HG03103 (cell line): ENCODE data around the gene FABP7.

ENCODE experiments used
- ATAC-seq: cut with Tn5 transposase; IDR thresholded peaks from one replicate; pipeline ENCODE4 v1.9.1; 2021; ENCODE audit warnings: low read depth; ENCODE audit not compliant: unreplicated experiment

The FABP7 gene

DNA sequence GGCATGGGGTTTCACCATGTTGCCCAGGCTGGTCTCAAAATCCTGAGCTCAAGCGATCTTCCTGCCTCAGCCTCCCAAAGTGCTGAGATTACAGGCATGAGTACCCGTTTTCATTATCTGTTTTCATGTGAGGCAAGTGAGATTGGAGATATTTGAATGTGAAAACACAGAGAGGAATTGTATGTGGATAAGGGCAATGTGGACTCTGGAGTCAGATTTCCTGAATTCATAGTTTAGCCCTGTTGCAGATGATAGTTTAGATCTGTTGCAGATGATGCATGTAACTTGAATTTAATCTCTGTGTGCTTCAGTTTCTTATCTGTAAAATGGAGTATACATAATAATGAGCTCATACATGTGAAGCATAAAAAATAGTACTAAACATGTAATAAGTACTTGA, 13.2 kb downstream of the FABP7 start:
- ATAC-seq = no peak

DNA sequence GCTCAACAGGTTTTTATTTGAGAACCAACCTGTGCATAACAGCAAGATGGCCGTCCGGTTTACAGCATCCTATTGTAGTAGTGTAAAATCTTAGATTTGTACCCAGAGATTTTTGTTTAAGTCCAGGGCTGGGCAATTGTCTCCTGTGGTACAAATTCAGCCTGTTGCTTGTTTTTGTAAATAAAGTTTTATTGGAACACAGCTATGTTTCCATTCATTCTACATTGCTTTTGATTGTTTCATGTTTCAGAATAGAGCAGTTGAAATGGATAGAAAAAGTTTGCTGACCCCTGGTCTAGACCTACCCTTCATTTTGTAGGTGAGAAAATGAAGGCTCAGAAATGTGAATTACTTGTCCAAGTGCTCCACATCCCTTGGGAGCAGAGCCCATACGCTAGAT, 18.0 kb downstream of the FABP7 start:
- ATAC-seq = no peak

DNA sequence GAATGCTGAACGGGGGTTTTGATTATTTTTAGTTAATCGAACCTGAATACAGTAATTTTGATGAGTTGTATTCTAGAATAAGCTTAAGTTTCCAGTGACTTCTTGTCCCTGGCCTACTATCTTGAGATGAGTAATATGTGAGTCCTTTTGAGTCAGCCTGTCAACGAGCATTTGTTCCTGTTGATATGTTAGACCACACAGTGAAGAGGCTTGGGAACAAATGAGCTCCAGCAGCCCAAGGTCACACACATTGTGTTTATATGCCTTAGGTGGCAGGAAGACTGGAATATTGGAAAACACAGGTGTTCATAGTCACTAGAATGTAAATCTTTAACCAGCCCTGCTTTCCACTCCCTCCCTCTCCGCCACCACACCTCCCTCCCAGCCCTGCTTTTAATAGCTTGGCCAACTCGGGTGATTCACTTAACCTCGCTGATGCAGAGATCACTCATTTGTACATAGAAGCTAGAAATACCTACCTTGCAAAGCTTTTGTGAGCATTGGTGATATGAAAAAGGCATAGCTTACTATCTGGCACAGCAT, 18.7 kb downstream of the FABP7 start:
- peak; percentile 78 for ATAC-seq

DNA sequence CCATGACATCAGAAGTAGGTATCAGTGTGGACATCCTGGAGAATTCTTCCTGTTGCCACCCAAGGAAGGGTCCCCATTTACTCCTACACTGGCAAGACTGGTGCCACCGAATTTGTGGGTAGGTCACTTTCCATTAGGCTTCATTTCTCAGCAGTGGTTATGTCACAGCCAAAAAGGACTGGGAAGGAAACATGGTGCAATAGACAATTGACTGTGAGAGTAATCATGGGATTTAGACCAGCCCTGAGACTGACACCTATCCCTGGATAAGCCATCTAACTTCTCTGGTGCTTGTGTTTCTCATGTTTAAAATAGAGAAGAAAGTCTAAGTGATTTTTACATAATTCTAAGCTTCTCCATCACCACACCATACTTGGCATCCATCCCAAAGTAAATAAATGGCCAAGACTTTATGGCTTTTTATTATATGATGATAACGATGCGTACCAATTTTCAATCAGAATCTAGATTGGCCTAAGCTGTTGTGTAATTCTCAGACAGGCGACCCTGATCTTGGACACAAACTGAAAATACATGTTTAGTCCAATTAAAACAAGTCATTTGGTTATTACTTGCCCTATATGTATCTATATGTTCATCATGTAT, 19.7 kb downstream of the FABP7 start:
- no peak for ATAC-seq

DNA sequence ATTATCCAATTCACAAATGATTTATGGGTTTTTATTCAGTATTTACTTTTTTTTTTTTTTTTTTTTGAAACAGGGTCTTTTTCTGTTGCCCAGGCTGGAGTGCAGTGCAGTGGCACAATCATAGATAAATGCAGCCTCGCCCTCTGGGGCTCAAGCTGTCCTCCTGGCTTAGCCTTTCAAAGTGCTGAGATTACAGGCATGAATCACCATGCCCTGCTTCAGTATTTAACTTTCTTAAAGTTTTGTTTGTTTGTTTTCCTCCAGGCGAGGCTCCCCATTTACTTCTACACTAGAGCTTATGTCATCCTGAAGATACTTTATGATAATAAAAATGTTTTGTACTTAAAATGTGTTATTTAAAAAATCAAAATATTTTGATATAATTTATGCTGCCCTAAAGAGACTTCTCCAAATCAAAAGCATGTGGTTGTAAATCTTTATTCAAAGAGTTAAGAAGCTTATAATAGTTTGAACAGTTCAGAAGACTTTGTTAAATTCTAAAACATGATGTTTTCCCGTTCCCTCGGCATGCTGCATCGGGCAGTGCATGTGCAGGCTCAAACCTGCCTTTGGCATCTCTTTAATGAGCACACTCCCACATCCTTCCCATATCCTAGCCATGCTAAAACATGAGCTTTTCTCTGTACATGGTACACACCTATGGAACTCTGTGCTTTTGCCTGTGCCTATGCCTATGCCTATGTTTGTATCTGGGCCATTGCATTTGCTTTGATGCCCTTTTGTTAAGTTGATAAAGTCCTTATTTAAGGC, 20.6 kb downstream of the FABP7 start:
- ATAC-seq = no peak

DNA sequence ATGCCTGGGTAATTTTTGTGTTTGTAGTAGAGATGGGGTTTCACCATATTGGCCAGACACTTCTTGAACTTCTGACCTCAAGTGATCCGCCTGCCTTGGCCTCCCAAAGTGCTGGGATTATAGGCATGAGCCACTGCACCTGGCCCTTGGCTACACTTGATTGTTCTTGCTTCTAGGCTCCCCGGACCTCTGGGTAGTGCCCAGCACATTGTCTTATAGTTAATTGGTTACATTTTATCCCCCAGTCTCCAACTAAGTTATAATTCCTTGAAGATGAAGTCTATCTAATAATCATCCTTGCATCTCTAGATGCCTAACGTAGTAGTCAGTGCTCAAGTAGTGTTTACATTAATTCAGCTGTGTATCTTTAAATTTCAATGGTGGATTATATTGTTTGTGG, 21.4 kb downstream of the FABP7 start:
- ATAC-seq = no peak

DNA sequence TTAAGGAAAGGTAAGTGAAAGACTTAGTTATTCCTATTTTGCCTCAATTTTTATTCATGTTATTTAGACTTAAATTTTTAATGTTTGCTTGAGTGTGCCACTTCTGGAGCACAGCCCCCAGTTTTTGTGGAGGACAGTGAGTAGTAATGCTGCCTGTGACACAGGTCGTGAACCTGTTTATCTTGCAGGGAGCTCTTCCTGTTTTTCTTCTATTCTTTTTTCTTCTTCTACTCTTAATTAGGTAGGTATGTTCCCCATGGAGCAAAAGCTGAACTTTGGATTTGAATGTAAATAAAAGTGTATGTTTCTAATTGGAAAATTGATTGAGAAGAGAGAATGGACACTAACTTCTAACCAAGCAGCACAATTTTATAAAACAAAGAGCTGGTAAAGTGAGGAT, 21.9 kb downstream of the FABP7 start:
- ATAC-seq = no peak

DNA sequence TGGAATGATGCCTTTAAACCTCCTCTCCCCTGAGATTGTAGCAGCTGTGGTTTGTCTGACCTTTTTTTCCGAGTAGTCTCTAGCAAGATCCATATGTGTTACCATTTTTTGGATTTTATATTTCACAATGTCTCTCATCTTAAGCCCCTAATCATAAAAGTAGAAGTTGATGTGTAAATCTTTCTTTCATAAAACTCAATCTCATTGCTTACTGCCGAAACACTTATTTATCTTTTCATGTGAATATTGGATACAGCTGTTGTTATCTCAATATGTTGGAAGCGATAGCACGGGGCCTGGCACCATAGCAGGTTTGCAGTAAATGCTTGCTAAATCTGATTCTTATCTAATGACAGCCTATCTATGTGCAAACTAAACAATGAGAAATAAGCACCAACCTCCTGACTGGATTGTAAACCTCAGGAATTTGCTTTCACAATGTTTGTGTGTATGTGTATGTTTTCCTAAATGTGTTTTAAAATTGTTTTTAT, 23.7 kb downstream of the FABP7 start:
- ATAC-seq = no peak

DNA sequence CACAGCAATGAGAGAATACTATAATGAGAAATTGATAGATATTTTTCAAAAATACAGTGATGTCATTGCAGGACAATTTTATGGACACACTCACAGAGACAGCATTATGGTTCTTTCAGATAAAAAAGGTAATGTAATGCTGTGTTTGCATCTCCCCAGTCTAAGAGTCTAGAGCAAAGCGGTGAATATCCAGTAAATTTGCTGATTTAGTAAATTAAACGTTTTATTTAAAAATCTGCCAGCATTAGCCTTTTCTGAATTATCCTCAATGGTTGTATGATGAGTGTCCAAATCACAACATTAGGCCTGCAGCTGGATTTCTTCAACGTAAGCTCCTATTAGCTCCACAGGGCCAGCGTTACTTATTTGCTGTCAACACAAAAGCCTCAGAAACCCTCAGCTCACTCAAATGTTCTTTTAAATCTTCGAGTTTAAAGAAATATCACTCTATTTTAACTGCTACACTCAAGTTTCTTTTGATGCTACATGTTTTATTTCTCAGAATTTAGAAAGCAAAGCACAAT, 25.5 kb downstream of the FABP7 start:
- ATAC-seq = no peak

DNA sequence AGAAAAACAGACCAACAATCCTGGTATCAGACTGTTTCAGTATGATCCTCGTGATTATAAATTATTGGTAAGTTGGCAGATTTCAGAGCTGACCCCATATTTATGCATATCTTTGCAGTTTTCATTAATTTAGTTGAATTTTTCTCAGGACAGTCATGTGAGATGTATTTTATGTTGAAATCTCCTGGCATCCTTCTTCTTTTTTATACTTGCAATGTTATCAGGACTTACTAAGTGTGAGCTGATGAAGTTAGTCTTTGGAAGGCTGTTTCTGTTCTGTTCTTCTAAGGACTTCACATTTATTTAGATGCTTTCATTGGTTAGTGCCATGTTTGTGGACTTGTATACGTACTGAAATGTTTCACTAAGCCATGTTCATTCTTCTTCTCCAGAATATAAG, 26.8 kb downstream of the FABP7 start:
- ATAC-seq = no peak

DNA sequence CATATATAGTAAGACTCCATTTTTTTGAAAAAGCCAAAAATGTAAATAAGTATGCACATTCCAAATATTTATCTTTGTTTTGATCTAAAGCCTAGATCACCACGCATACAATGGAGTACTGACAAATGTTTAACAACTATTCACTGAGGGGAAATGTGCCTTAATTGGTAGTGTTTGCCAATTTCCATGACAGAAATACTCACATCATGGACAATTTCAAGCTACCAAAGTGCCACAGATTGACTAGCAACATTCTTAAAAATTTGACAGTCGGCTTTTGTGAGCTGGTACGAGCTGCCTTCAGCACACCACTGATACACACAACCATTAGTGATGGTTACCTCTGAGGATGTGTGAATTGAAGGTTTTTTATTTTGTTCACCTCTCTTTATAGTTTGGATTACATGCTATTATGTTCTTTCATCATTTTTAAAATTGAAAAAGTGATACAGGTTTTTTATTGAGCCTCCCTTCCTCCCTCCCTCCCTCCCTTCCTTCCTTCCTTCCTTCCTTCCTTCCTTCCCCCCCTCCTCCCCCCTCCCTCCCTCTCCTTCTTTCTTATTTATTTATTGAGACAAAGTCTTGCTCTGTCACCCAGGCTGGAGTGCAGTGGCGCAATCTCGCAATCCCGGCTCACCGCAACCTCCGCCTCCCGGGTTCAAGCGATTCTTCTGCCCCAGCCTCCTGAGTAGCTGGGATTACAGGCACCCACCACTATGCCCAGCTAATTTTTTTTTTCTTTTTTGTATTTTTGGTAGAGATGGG, 28.8 kb downstream of the FABP7 start:
- no peak for ATAC-seq

DNA sequence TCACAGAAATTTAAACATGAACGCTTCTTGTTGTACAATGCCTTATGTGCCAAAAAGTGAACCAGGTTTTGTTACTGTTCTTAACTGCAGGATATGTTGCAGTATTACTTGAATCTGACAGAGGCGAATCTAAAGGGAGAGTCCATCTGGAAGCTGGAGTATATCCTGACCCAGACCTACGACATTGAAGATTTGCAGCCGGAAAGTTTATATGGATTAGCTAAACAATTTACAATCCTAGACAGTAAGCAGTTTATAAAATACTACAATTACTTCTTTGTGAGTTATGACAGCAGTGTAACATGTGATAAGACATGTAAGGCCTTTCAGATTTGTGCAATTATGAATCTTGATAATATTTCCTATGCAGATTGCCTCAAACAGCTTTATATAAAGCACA, 29.5 kb downstream of the FABP7 start:
- no peak for ATAC-seq

DNA sequence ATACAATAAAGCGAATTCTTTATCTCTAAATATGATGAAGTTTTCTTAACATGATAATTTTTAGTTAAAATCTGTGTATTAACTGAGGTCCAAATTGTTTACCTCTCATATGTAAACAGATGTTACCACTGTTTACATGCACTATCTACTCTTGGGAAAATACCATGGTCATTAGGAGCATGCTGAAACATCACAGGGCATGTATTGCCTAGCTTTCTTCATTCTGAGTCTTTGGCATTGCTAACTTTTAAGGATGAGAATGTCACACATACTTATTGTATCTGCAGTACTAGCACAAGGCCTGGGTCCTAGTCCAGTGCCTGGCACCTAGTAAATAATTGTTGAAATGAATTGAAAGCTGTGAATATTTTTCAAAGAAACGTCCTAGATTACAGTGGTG, 30.2 kb downstream of the FABP7 start:
- no peak for ATAC-seq

DNA sequence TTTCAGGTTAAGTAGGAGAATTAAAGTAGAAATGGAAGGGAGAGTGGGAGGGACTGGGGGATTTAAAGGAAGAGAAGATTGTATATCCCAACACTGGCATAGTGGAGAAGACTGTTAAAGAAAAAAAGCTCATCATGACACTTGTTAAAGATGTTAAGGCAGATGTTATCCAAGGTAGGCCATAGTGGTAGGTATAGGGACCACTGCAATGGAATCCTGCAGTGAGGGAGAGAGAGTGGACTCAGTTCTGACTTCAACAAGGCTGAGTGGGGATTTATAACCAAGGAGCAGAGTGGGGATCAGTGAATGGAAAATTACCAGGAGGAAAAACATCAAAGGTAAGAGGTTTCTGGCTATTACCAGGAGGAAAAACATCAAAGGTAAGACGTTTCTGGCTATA, 30.7 kb downstream of the FABP7 start:
- ATAC-seq = no peak

DNA sequence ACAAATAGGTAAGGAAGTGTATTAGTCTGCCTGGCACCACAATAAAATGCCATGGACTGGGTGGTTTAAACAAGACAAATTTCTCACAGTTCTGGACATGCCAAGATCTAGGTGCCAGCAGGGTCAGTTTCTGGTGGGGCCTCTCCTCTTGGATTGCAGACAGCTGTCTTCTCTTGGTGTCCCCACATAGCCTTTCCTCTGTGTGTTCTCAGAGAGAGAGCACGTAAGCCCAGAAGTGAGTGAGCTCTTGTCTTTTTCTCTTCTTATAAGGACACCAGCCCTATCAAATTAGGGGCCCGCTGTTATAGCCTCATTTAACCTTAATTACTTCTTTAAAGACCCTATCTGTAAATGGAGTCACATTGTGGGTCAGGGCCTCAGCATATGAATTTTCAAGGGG, 37.8 kb downstream of the FABP7 start:
- no peak for ATAC-seq

DNA sequence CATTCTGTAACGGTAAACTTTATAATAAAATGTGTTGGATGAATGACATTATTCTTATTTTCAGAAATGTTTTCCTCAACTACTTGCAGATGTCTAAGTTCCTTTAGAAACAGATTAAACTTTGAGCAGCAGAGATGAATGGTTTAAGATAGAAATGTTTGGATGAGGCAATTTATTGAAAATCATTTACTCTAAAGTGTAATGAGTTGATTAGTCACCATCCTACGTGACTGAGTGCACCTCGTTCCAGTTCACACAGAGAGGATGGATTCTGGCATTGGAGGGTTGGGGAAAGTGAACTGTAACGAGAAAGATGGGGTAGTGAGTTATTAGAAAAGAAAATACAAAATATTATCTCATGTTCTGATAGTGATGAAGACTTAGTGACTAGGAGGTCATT, 38.2 kb downstream of the FABP7 start:
- ATAC-seq = no peak

DNA sequence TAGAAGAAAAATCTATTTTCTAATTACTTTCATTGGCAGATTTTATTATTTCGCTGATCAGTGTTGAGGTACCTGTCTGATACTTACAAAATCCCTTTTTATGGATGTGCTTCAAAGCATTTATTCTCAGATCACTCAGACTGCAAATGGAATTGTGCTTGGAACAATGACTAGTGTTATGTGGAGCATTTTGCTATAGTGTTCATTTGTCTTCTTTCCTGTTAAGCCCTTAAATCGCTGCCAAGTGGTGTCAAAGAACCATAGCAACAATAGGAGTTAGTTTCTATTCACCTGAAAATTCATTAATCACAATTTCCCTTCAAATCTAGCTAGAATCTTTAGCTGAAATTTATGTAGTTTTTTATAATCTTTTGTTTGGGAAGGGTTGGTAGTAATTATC, 39.4 kb downstream of the FABP7 start:
- no peak for ATAC-seq

DNA sequence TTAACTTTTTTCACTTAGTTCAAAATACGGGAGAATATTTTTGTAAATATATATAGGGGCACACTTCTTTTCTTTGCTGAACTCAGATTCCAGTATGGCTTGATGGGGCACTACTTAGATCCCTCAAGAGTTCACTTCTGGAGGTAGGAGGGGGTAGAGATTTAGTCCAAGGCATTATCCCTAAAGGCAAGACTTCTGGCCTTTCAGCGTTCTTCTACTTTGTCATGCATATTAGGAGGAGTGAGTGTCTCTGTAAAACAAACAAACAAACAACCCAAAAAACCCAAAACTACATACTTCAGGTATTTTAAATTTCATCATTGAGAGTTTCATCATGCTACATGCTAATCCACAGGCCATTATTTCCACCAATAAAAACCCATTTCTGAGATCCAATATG, 41.6 kb downstream of the FABP7 start:
- ATAC-seq = no peak

DNA sequence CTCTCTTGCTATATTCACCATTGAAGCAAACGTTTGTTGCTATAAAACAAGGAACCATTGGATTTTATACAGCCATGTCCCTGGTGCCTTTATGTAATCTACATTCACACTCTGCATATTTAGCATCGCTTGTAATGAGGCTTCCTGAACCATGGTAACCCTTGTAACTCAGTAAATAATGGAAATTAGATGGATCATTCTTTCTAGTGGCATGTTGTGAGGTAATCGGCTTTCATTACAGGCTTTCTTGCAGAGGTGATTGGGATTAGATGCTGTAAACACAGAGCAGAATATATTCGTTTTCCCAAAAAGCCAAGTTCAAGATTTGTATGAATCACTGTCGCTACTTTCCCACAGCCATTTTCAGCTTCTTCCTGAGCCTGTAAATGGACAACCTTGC, 45.6 kb downstream of the FABP7 start:
- ATAC-seq = no peak

DNA sequence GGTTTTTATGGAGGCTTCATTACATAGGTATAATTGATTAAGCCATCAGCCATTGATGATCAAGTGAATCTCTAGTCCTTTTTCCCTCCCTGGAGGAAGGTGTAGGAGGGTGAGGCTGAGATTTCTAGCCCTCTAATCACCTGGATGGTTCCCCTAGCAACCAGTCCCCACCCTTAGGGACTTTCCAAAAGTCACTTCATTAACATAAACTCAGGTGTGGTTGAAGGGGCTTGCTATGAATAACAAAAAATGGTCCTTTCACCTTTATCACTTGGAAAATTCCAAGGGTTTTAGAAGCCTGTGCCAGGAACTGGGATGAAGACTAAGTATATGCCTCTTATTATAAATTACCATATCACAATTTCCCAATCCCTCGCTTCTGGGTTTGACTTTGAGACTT, 49.9 kb downstream of the FABP7 start:
- ATAC-seq = no peak

DNA sequence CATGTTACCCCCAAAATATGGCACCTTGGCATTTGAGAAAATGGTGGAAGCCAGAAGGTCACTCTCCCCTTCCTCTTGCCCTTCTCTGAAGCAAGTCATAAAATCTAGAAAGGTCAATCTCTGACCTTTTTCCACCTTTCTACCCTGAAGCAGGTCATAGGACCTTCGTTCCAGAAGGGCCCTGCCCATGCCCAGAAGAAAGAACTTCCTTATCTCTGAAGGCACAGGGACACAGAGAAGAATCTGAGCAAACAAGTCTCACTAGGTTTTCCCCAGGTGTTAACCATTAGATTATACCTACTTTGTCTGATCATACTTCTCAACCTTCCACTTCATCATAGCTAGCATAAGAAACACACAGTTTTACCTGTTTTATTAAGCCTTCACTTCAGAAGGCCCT, 52.0 kb downstream of the FABP7 start:
- no peak for ATAC-seq
